OCI-LY7 (cell line): ENCODE results near the gene GPBP1L1. TPM values are rescaled to one million over a fixed set of nuclear protein-coding genes. Genes with fewer than 3 reads are reported as not detected.
A peak's percentile ranks its signal among the peaks of the same experiment; 100 is the strongest.

Source experiments
- BruUV-seq: library from RNA; stranded (reverse); fragments of 400-500 nt; replicated peaks from 2 replicates; lab custom pipeline; 2021; lab: Mats Ljungman, UMichigan
- CTCF ChIA-PET: fragments of 300-600 bp; sonication (Branson Sonifier 250); formaldehyde crosslinking; loops from one replicate; lab custom pipeline; 2022; ENCODE audit warnings: antibody characterized with exemption; ENCODE audit not compliant: unreplicated experiment; lab: Charles Lee
- POLR2A ChIA-PET: fragments of 300-600 bp; sonication (Branson Sonifier 250); formaldehyde crosslinking; loops from one replicate; lab custom pipeline; 2022; ENCODE audit warnings: antibody characterized with exemption; lab: Charles Lee
- DNase-seq: peaks from one replicate; pipeline ENCODE4 v3.0.0-alpha.2; 2015; ENCODE audit warnings: low spot score
- H2AFZ ChIP-seq: fragments of 200-600 bp; sonication (generic), shearing (Covaris generic); 2 replicates; pipeline ENCODE4 v1.6.1; 2014; ENCODE audit warnings: mild to moderate bottlenecking, antibody characterized with exemption, low read length, moderate library complexity
- H3K27ac ChIP-seq: fragments of 200-600 bp; sonication (generic); 2 replicates; pipeline ENCODE4 v1.5.1; 2014; ENCODE audit warnings: mixed run types, low read depth, mild to moderate bottlenecking, moderate library complexity, low read length, inconsistent platforms; ENCODE audit not compliant: poor library complexity, severe bottlenecking
- H3K36me3 ChIP-seq: fragments of 200-600 bp; sonication (generic); 2 replicates; pipeline ENCODE4 v1.6.1; 2014; ENCODE audit warnings: mild to moderate bottlenecking, antibody characterized with exemption, low read length, moderate library complexity, mixed read lengths; ENCODE audit not compliant: insufficient read depth
- H3K4me1 ChIP-seq: fragments of 200-600 bp; sonication (generic); 2 replicates; pipeline ENCODE4 v1.5.1; 2014; ENCODE audit warnings: mild to moderate bottlenecking, low read length; ENCODE audit not compliant: insufficient read depth, poor library complexity, severe bottlenecking
- H3K4me2 ChIP-seq: fragments of 200-600 bp; sonication (generic); 2 replicates; pipeline ENCODE4 v1.6.1; 2014; ENCODE audit warnings: mild to moderate bottlenecking, low read length
- H3K4me3 ChIP-seq: fragments of 200-600 bp; sonication (generic); 2 replicates; pipeline ENCODE4 v1.5.1; 2014; ENCODE audit warnings: mild to moderate bottlenecking, low read depth, low read length; ENCODE audit not compliant: poor library complexity, severe bottlenecking
- H3K79me2 ChIP-seq: fragments of 200-600 bp; sonication (generic); 2 replicates; pipeline ENCODE4 v1.6.1; 2016; ENCODE audit warnings: low read depth, mild to moderate bottlenecking, low read length, moderate library complexity, mixed read lengths; ENCODE audit not compliant: insufficient read depth
- H3K9me2 ChIP-seq: fragments of 200-600 bp; sonication (generic); 2 replicates; pipeline ENCODE4 v1.6.1; 2016; ENCODE audit warnings: mild to moderate bottlenecking, low read length, mixed read lengths; ENCODE audit not compliant: insufficient read depth
- H3K9me3 ChIP-seq: fragments of 200-600 bp; sonication (generic); 2 replicates; pipeline ENCODE4 v1.6.1; 2014; ENCODE audit warnings: mild to moderate bottlenecking, mixed run types, low read length, mixed read lengths
- H4K20me1 ChIP-seq: fragments of 200-600 bp; sonication (generic); 2 replicates; pipeline ENCODE4 v1.6.1; 2014; ENCODE audit warnings: mild to moderate bottlenecking, antibody characterized with exemption, low read length, moderate library complexity, mixed read lengths; ENCODE audit not compliant: insufficient read depth
- CTCF ChIP-seq: fragments of 200-600 bp; sonication (generic); conservative IDR thresholded peaks from 2 replicates; pipeline ENCODE4 v1.5.1; 2014; ENCODE audit warnings: mild to moderate bottlenecking, antibody characterized with exemption, low read length, moderate library complexity, mixed read lengths
- EZH2phosphoT487 ChIP-seq: fragments of 200-600 bp; sonication (generic); IDR thresholded peaks from 2 replicates; pipeline ENCODE4 v1.6.1; 2018; ENCODE audit warnings: low read depth, borderline replicate concordance, mild to moderate bottlenecking, mixed run types, antibody characterized with exemption, low read length, moderate library complexity, mixed read lengths
- intact Hi-C: fragments of 100-400 bp; cut with micrococcal nuclease; formaldehyde crosslinking; loops from one replicate; pipeline ENCODE4 v1.10.0; 2022; ENCODE audit not compliant: unreplicated experiment
- total RNA-seq, 2 experiments: library from RNA; depleted of rRNA in 1 of 2; stranded (reverse); fragments of >200 nt in 1 of 2; shearing (Covaris generic) in 1 of 2; gene quantifications; 2 replicates each; pipeline ENCODE4 v1.2.3, GENCODE V29; 2014 to 2022

GPBP1L1 gene
- total RNA-seq, 2 experiments from 2014 or later = 89.7 to 130 TPM

- no peaks in the 10 kb centered on the region for H3K9me3 ChIP-seq
- H3K4me1 ChIP-seq = no peaks in the 10 kb centered on the region
- TF ChIP-seq CTCF = no peak
- TF ChIP-seq EZH2phosphoT487 = no peak
- intact Hi-C loops = no loop called here
- no peak overlapping the region for H2AFZ ChIP-seq
- BruUV-seq = no TSS peak
- ChIA-PET POLR2A (interaction anchor here (1.1 kb wide), 1 partner anchor 76 kb away, joined by 3 read pairs; no protein-coding TSS in a partner anchor), CTCF (no interaction called here)
- H3K4me2 ChIP-seq = no peak overlapping the region
- H3K9me2 ChIP-seq = no peaks in the 10 kb centered on the region
- no peak overlapping the region for H3K4me3 ChIP-seq
- no peak for DNase-seq
- H3K79me2 ChIP-seq = peaks cover 100% of the 10 kb centered on the region
- peaks cover 98% of the 10 kb centered on the region for H3K36me3 ChIP-seq
- peaks cover 22% of the 10 kb centered on the region for H4K20me1 ChIP-seq
- H3K27ac ChIP-seq = no peak overlapping the region
Observed at GRCh38 chr1:45594412-45594811, 91.9 kb downstream of the GPBP1L1 start.

GRCh38 chr1:45589861-45590260, 96.5 kb downstream of the GPBP1L1 start:
- TF ChIP-seq EZH2phosphoT487 = no peak
- no peak for TF ChIP-seq CTCF
- Histone ChIP-seq H3K4me2 (no peak overlapping the region), H3K4me1 (peaks cover 31% of the 10 kb centered on the region), H3K79me2 (peaks cover 100% of the 10 kb centered on the region), H2AFZ (no peak overlapping the region), H3K36me3 (peaks cover 97% of the 10 kb centered on the region), H3K4me3 (no peak overlapping the region), H4K20me1 (peaks cover 33% of the 10 kb centered on the region), H3K9me2 (no peaks in the 10 kb centered on the region), H3K9me3 (no peaks in the 10 kb centered on the region), H3K27ac (no peak overlapping the region)
- intact Hi-C loops = no loop called here
- ChIA-PET CTCF (no interaction called here), POLR2A (interaction anchor here (0.6 kb wide), 1 partner anchor 161 kb away, joined by 3 read pairs; no protein-coding TSS in a partner anchor)
- BruUV-seq = no TSS peak
- no peak for DNase-seq

- CTCF ChIA-PET = no interaction called here
- no TSS peak for BruUV-seq
- Histone ChIP-seq H3K9me3 (no peaks in the 10 kb centered on the region), H3K36me3 (peaks cover 70% of the 10 kb centered on the region), H3K4me2 (peak overlapping the region; percentile 97), H3K4me1 (peaks cover 45% of the 10 kb centered on the region), H3K4me3 (peak overlapping the region; percentile 99), H4K20me1 (peaks cover 30% of the 10 kb centered on the region), H3K79me2 (peaks cover 79% of the 10 kb centered on the region), H3K9me2 (no peaks in the 10 kb centered on the region), H2AFZ (no peak overlapping the region), H3K27ac (no peak overlapping the region)
- TF ChIP-seq EZH2phosphoT487 (no peak), CTCF (no peak)
- POLR2A ChIA-PET = interaction anchor here (0.7 to 1.5 kb wide), 3 partner anchors 13 to 499 kb away, joined by 4 to 5 read pairs (median 4); partner anchors contain the start of genes MUTYH and TOE1
- no peak for DNase-seq
- intact Hi-C loops = no loop called here
Observed at GRCh38 chr1:45586769-45587168, 99.6 kb downstream of the GPBP1L1 start.
